Uterus (tissue), 2 donors: Measurements from ENCODE around the gene NDUFS5.

Experiments used
- CTCF ChIP-seq, 4 experiments: fragments of 200-600 bp in 2 of 4; fragments of 450-650 bp in 2 of 4; sonication (generic) in 2 of 4; IDR thresholded peaks; one replicate each; pipeline ENCODE4 v1.5.1; 2016 to 2019; ENCODE audit warnings: antibody characterized with exemption in 4 of 4, mild to moderate bottlenecking in 2 of 4, moderate library complexity in 1 of 4
- POLR2A ChIP-seq, 2 donors: fragments of 450-650 bp; IDR thresholded peaks; one replicate each; pipeline ENCODE4 v1.6.1; 2016; ENCODE audit warnings: antibody characterized with exemption in 2 of 2, mild to moderate bottlenecking in 1 of 2, moderate library complexity in 1 of 2

- TF ChIP-seq POLR2A (IDR thresholded peaks at IDR 0.05) (no peak), CTCF (IDR thresholded peaks at IDR 0.05) (no peak)
Observed at GRCh38 chr1:38992412-38993111, 33.6 kb upstream of the NDUFS5 start.
